GM12878 (cell line): ENCODE data around the gene NRG2. TPM values are rescaled to one million over a fixed set of nuclear protein-coding genes. Genes with fewer than 3 reads are reported as not detected.

ENCODE experiments used
- ATAC-seq: fragments of 200-7000 bp; cut with Tn5 transposase; 3 replicates; pipeline ENCODE4 v1.9.1; 2020; ENCODE audit warnings: mild to moderate bottlenecking, moderate library complexity
- BruUV-seq: library from RNA; stranded (reverse); fragments of 400-500 nt; replicated peaks from 2 replicates; lab custom pipeline; 2021; lab: Mats Ljungman, UMichigan
- CTCF ChIA-PET: fragments of 300-600 bp; sonication (Branson Sonifier 250); formaldehyde crosslinking; extraction: SDS; loops from one replicate; lab custom pipeline; 2021; ENCODE audit warnings: inconsistent platforms; lab: Yijun Ruan, JAX
- POLR2A ChIA-PET: fragments of 350-600 bp; formaldehyde crosslinking; extraction: SDS; loops from one replicate; lab custom pipeline; 2021; ENCODE audit warnings: inconsistent platforms; lab: Charles Lee
- RAD21 ChIA-PET: fragments of 300-600 bp; sonication (Branson Sonifier 250); formaldehyde crosslinking; loops from one replicate; lab custom pipeline; 2023; ENCODE audit warnings: antibody characterized with exemption; ENCODE audit not compliant: unreplicated experiment; lab: Charles Lee
- SMC1A ChIA-PET: fragments of 300-600 bp; sonication (Branson Sonifier 250); formaldehyde crosslinking; loops from one replicate; lab custom pipeline; 2023; ENCODE audit not compliant: unreplicated experiment, uncharacterized antibody; lab: Charles Lee
- DNase-seq: peaks from one replicate; pipeline ENCODE4 v3.0.0-alpha.2; 2011; ENCODE audit warnings: low read depth, low spot score
- FAIRE-seq: peaks from 3 replicates; lab custom pipeline; 2011; peaks lifted over from hg19 to GRCh38; lab: Jason Lieb, UNC
- H2AFZ ChIP-seq: 2 replicates; pipeline ENCODE4 v1.6.0; 2011; ENCODE audit warnings: low read depth, low read length, control low read depth; ENCODE audit not compliant: control insufficient read depth
- H3K27ac ChIP-seq: 2 replicates; pipeline ENCODE4 v1.5.1; 2011; ENCODE audit warnings: control low read depth; ENCODE audit not compliant: control insufficient read depth, insufficient read depth
- H3K27me3 ChIP-seq, 2 experiments: replicated peaks in 1 of 2; 2 replicates each; pipeline versions ENCODE4 v1.6.0 to v1.6.1; 2011; ENCODE audit warnings: low read length in 1 of 2; ENCODE audit not compliant: control insufficient read depth in 2 of 2, insufficient read depth in 2 of 2
- H3K36me3 ChIP-seq, 2 experiments: 2 replicates each; pipeline ENCODE4 v1.5.1; 2011; ENCODE audit warnings: low read length in 1 of 2; ENCODE audit not compliant: control insufficient read depth in 2 of 2, insufficient read depth in 2 of 2
- H3K4me1 ChIP-seq: 2 replicates; pipeline ENCODE4 v1.6.1; 2011; ENCODE audit warnings: mild to moderate bottlenecking, low read length, moderate library complexity, mixed read lengths; ENCODE audit not compliant: control insufficient read depth, insufficient read depth
- H3K4me2 ChIP-seq: 2 replicates; pipeline ENCODE4 v1.6.0; 2011; ENCODE audit warnings: control low read depth; ENCODE audit not compliant: control insufficient read depth, insufficient read depth
- H3K4me3 ChIP-seq: fragments of 200-600 bp; sonication (generic); 2 replicates; pipeline ENCODE4 v1.5.1; 2016
- H3K79me2 ChIP-seq: 2 replicates; pipeline ENCODE4 v1.6.0; 2011; ENCODE audit warnings: low read length; ENCODE audit not compliant: control insufficient read depth, insufficient read depth
- H3K9ac ChIP-seq: 2 replicates; pipeline ENCODE4 v1.8.0; 2011; ENCODE audit warnings: low read length, control low read depth, mixed read lengths; ENCODE audit not compliant: control insufficient read depth, insufficient read depth
- H3K9me3 ChIP-seq: replicated peaks from 3 replicates; pipeline ENCODE4 v1.5.1; 2011; ENCODE audit warnings: mild to moderate bottlenecking, low read length; ENCODE audit not compliant: control insufficient read depth, insufficient read depth
- H4K20me1 ChIP-seq: 2 replicates; pipeline ENCODE4 v1.6.0; 2011; ENCODE audit not compliant: control insufficient read depth, insufficient read depth
- BCLAF1 ChIP-seq: fragments of 450-650 bp; IDR thresholded peaks from 2 replicates; pipeline ENCODE4 v1.6.1; 2017; ENCODE audit warnings: antibody characterized with exemption, mild to moderate bottlenecking, moderate library complexity
- CTCF ChIP-seq, 3 experiments: IDR thresholded peaks in 2 of 3; conservative IDR thresholded peaks in 1 of 3; 2 replicates each; pipeline ENCODE4 v1.5.1; 2011; ENCODE audit warnings: low read depth in 3 of 3, low read length in 3 of 3, mild to moderate bottlenecking in 3 of 3, control low read depth in 2 of 3, moderate library complexity in 2 of 3, inconsistent platforms in 1 of 3, mixed read lengths in 1 of 3; ENCODE audit not compliant: control insufficient read depth in 2 of 3, insufficient read depth in 1 of 3; ENCODE audit errors: extremely low read depth in 1 of 3
- ESRRA ChIP-seq: IDR thresholded peaks from 2 replicates; pipeline ENCODE4 v1.6.1; 2012; ENCODE audit warnings: mild to moderate bottlenecking, low read length, improper control_type of control experiment
- HDGF ChIP-seq: fragments of 450-650 bp; IDR thresholded peaks from 2 replicates; pipeline ENCODE4 v1.6.1; 2016; ENCODE audit warnings: antibody characterized with exemption
- IRF3 ChIP-seq: fragments of 450-650 bp; IDR thresholded peaks from 2 replicates; pipeline ENCODE4 v1.6.1; 2014; ENCODE audit warnings: mild to moderate bottlenecking
- NR2F1 ChIP-seq: fragments of 450-650 bp; conservative IDR thresholded peaks from 2 replicates; pipeline ENCODE4 v1.6.1; 2017; ENCODE audit warnings: mild to moderate bottlenecking
- NRF1 ChIP-seq: conservative IDR thresholded peaks from 2 replicates; pipeline ENCODE4 v1.6.1; 2011; ENCODE audit warnings: mild to moderate bottlenecking, low read depth, low read length, improper control_type of control experiment
- SMC3 ChIP-seq: IDR thresholded peaks from 2 replicates; pipeline ENCODE4 v1.6.1; 2011; ENCODE audit warnings: low read length, improper control_type of control experiment, borderline replicate concordance
- SPI1 ChIP-seq: IDR thresholded peaks from 2 replicates; pipeline ENCODE4 v1.6.1; 2011; ENCODE audit warnings: low read depth, mild to moderate bottlenecking, low read length, moderate library complexity, borderline replicate concordance; ENCODE audit not compliant: insufficient read depth
- SREBF1 ChIP-seq: IDR thresholded peaks from 2 replicates; pipeline ENCODE4 v1.6.1; 2012; ENCODE audit warnings: mild to moderate bottlenecking, low read length
- SREBF2 ChIP-seq: IDR thresholded peaks from 2 replicates; pipeline ENCODE4 v1.6.1; 2012; ENCODE audit warnings: mild to moderate bottlenecking, low read length
- STAT1 ChIP-seq: fragments of 450-650 bp; conservative IDR thresholded peaks from 2 replicates; pipeline ENCODE4 v1.6.1; 2014; ENCODE audit warnings: antibody characterized with exemption, mild to moderate bottlenecking
- TBL1XR1 ChIP-seq: IDR thresholded peaks from 2 replicates; pipeline ENCODE4 v1.6.1; 2012; ENCODE audit warnings: low read depth, low read length, improper control_type of control experiment
- USF2 ChIP-seq: IDR thresholded peaks from 2 replicates; pipeline ENCODE4 v1.6.1; 2011; ENCODE audit warnings: low read depth, low read length, improper control_type of control experiment, borderline replicate concordance
- WRNIP1 ChIP-seq: IDR thresholded peaks from 2 replicates; pipeline ENCODE4 v1.6.1; 2011; ENCODE audit warnings: low read depth, low read length, improper control_type of control experiment, borderline replicate concordance
- WGBS: methylation state at CpG from one replicate; pipeline ENCODE4 v1.1.6; 2016; ENCODE audit warnings: low lambda C conversion rate; ENCODE audit not compliant: insufficient replicate concordance, insufficient coverage; ENCODE audit errors: missing lambda C conversion rate; 5-methylcytosine and 5-hydroxymethylcytosine counted together
- in situ Hi-C: fragments of 300-500 bp; cut with MboI; formaldehyde crosslinking; loops from 9 replicates; pipeline ENCODE4 v1.14.3; 2018; ENCODE audit warnings: mixed read lengths
- intact Hi-C: fragments of 100-400 bp; cut with micrococcal nuclease; formaldehyde crosslinking; loops from one replicate; pipeline ENCODE4 v1.14.2; 2022; ENCODE audit not compliant: unreplicated experiment
- polyA plus RNA-seq, 11 experiments: library from polyadenylated mRNA; depleted of rRNA in 4 of 11; unstranded in 6 of 11; stranded (reverse) in 5 of 11; fragments of >200 nt; fragmentation: Nextera tagmentation in 4 of 11; fragmentation: Illumina TruSeq in 1 of 11; extraction: Ambion mirVana in 4 of 11; extraction: Trizol in 1 of 11; gene quantifications; 1 replicate in 1 of 11; 2 replicates in 10 of 11; pipeline versions ENCODE4 v1.2.1 to v1.2.3, GENCODE V29; 2011 to 2016; ENCODE audit warnings: inconsistent platforms in 2 of 11, missing spikeins in 2 of 11, low read depth in 1 of 11
- total RNA-seq, 4 experiments: library from RNA; depleted of rRNA in 3 of 4; stranded (reverse); fragments of >200 nt in 3 of 4; fragmentation: Illumina TruSeq in 1 of 4; extraction: Trizol in 1 of 4; gene quantifications; 2 replicates each; pipeline versions ENCODE4 v1.2.1 to v1.2.3, GENCODE V29; 2013 to 2021

Gene NRG2
- total and polyA plus RNA-seq, 10 of the 15 experiments (the other 5 are each of a cell fraction or from before 2014, with no cell fraction given), result 0.10 to 21.7 (median 9.6) TPM

GRCh38 chr5:139872052-139872766, 170.9 kb downstream of the NRG2 start (continued):
- TF ChIP-seq BCLAF1 (no peak), CTCF (IDR thresholded peaks at IDR 0.05 in 2 of 3, conservative IDR thresholded peaks at IDR 0.05 in 1 of 3; ENCODE audit: control insufficient read depth in 2 of 3, extremely low read depth in 1 of 3, insufficient read depth in 1 of 3, low read depth in 3 of 3, low read length in 3 of 3) (peak; percentile 20 to 27 (median 21); a peak in 3 of 6 replicates), STAT1 (no peak)

GRCh38 chr5:139871614-139872013, 171.5 kb downstream of the NRG2 start:
- Histone ChIP-seq H3K4me1 (no peaks in the 10 kb centered on the region), H3K27ac (no peak overlapping the region), H3K9ac (no peak overlapping the region), H3K36me3 (peaks cover 0 to 2% of the 10 kb centered on the region in 2 experiments; a peak in 3 of 4 replicates), H4K20me1 (no peaks in the 10 kb centered on the region), H2AFZ (no peak overlapping the region), H3K4me2 (no peak overlapping the region), H3K9me3 (no peaks in the 10 kb centered on the region), H3K27me3 (no peaks in the 10 kb centered on the region), H3K79me2 (no peaks in the 10 kb centered on the region), H3K4me3 (no peak overlapping the region)
- FAIRE-seq (no peak), DNase-seq (no peak), ATAC-seq (no peak)
- ChIA-PET CTCF (interaction anchor here (0.9 to 5.1 kb wide), 3 partner anchors 9 to 98 kb away, joined by 3 to 64 read pairs (median 7); no protein-coding TSS in a partner anchor), RAD21 (interaction anchor here (3.9 kb wide), 1 partner anchor 97 kb away, joined by 17 read pairs; no protein-coding TSS in a partner anchor), SMC1A (interaction anchor here (1.6 kb wide), 1 partner anchor 98 kb away, joined by 6 read pairs; no protein-coding TSS in a partner anchor), POLR2A (no interaction called here)
- in situ Hi-C loops, result no loop called here
- 65% methylated on average over 9 of the region's 9 CpGs for WGBS
- BruUV-seq, result no TSS peak
- intact Hi-C loops, result loop anchor here (10.0 kb wide), 1 partner anchor 173 kb away; the partner anchor contains the start of gene NRG2
- TF ChIP-seq ESRRA, result no peak
- TF ChIP-seq NRF1, result no peak
- no peak for TF ChIP-seq TBL1XR1
- TF ChIP-seq WRNIP1, result no peak
- no peak for TF ChIP-seq HDGF
- TF ChIP-seq USF2, result no peak
- no peak for TF ChIP-seq SPI1
- no peak for TF ChIP-seq NR2F1
- TF ChIP-seq SMC3, result no peak
- no peak for TF ChIP-seq IRF3
- no peak for TF ChIP-seq SREBF1
- TF ChIP-seq SREBF2, result no peak
